K562 (cell line): ENCODE results near the gene EHD3.

Source experiments
- EZH2 ChIP-seq: IDR thresholded peaks from 2 replicates; pipeline ENCODE4 v1.6.1; 2012; ENCODE audit warnings: low read depth, mild to moderate bottlenecking, inconsistent platforms, low read length, borderline replicate concordance
- FOXP1 ChIP-seq: sonication (generic); formaldehyde crosslinking; IDR thresholded peaks from 2 replicates; pipeline ENCODE4 v1.8.0; 2022; ENCODE audit warnings: mild to moderate bottlenecking, missing genetic modification reagents

DNA sequence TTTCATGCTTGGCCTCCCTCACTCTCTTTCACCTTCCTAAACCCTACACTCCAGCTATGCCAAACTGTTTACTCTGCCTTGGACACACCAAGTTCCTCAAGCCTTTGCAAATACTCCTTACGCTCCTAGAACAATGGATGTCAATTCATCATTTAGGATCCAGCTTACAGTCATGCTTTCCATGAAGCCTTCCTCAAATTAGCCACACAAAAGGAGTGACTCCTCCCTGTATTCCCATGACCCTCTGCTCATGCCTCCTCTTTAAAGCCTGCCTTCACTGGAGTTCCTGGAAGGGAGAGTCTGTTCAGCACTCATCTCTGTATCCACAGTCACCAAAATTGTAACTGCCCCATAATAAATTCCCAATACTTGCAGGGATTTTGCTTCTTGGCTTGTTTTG, 721 bp upstream of the EHD3 start:
- TF ChIP-seq EZH2 = no peak
- no peak for TF ChIP-seq FOXP1 (CRISPR knock-in tag)
